AG04450 (cell line): ENCODE results near the gene RAPGEF5. TPM values are rescaled to one million over a fixed set of nuclear protein-coding genes. Genes with fewer than 3 reads are reported as not detected.
"Not testable (repeated sequence)": the region's sequence is repeated elsewhere in the genome, so short reads cannot be mapped to it uniquely, and the experiment has no call there.

Experiments used
- CTCF ChIA-PET: fragments of 300-600, 350-600 bp; formaldehyde crosslinking; extraction: SDS; loops from one replicate; lab custom pipeline; 2022; ENCODE audit warnings: antibody characterized with exemption, inconsistent platforms; lab: Charles Lee
- POLR2A ChIA-PET: fragments of 350-600 bp; formaldehyde crosslinking; extraction: SDS; loops from one replicate; lab custom pipeline; 2021; ENCODE audit warnings: antibody characterized with exemption, inconsistent platforms; lab: Yijun Ruan, JAX
- DNase-seq: peaks from one replicate; pipeline ENCODE4 v3.0.0-alpha.2; 2011; ENCODE audit warnings: low read depth, low spot score
- H3K27ac ChIP-seq: one replicate; pipeline ENCODE4 v1.5.1; 2012; ENCODE audit warnings: low read depth, low read length, control low read depth
- H3K27me3 ChIP-seq: one replicate; pipeline ENCODE4 v1.6.0; 2012; ENCODE audit warnings: low read length; ENCODE audit not compliant: control insufficient read depth, insufficient read depth
- H3K4me3 ChIP-seq: 2 replicates; pipeline ENCODE4 v1.5.1; 2011; ENCODE audit warnings: mild to moderate bottlenecking, low read depth, low read length, control low read depth
- H3K9me3 ChIP-seq: 2 replicates; pipeline ENCODE4 v1.5.1; 2012; ENCODE audit warnings: low read length; ENCODE audit not compliant: control insufficient read depth, insufficient read depth
- polyA plus RNA-seq: library from polyadenylated mRNA; depleted of rRNA; stranded (reverse); fragments of >200 nt; gene quantifications from 2 replicates; pipeline ENCODE4 v1.2.3, GENCODE V29; 2011
- TF ChIP-seq, protein P1 (sequence below): IDR thresholded peaks from 2 replicates; pipeline ENCODE4 v1.5.1; 2011; ENCODE audit warnings: low read depth, low read length, control low read depth, inconsistent platforms

The RAPGEF5 gene
- polyA plus RNA-seq, 1 experiment, result 0.16 TPM

DNA sequence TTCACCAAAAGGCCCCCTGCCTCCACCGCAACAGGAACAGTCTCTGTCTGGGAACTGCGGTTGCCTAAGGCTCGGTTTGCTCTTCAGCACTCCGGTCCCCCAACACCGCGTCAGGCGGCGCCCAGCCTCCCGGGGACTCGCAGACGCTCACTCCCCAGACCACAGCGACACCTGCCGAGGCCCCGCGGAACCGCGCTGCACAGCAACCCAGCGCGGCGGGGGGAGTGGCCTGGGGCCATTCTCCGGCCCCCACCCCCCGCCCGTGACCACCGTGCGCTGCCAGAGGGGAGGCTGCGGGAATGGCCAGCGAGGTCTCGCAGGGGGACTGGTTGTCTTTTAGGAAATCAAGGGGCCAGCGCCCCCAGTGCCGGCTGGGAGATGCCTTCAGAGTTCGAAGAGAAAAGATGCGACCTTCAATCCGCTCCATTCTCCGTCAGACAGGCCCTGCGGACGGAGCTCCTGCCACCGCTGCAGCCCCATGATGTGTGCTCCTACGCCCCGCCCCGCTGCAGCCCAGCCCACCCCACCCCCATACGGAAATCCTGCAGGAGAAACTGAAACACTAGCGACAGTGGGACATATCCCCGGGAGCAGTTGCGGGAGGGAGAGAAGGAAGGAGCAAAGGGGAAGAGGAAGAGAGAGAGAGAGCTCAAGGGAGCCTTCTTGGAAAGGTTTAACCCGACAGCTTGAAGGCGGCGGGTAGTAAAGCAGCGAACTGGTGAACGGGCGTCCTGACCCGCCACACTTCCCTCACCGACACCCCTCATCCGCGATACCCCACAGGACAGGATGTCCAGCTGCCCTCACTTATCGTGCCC is 273.9 kb downstream of the RAPGEF5 start:
- Histone ChIP-seq H3K4me3 (peak overlapping the region; percentile 86), H3K27me3 (peaks cover 8% of the 10 kb centered on the region), H3K27ac (peak overlapping the region; percentile 75), H3K9me3 (no peaks in the 10 kb centered on the region)
- DNase-seq, result peak; percentile 44
- ChIA-PET CTCF (interaction anchor here (0.6 to 2.6 kb wide), 41 partner anchors 9 to 1757 kb away, joined by 3 to 33 read pairs (median 4); partner anchors contain the start of gene STEAP1B), POLR2A (interaction anchor here (1.0 kb wide), 1 partner anchor 9 kb away, joined by 4 read pairs; no protein-coding TSS in a partner anchor)
- TF ChIP-seq, protein P1, sequence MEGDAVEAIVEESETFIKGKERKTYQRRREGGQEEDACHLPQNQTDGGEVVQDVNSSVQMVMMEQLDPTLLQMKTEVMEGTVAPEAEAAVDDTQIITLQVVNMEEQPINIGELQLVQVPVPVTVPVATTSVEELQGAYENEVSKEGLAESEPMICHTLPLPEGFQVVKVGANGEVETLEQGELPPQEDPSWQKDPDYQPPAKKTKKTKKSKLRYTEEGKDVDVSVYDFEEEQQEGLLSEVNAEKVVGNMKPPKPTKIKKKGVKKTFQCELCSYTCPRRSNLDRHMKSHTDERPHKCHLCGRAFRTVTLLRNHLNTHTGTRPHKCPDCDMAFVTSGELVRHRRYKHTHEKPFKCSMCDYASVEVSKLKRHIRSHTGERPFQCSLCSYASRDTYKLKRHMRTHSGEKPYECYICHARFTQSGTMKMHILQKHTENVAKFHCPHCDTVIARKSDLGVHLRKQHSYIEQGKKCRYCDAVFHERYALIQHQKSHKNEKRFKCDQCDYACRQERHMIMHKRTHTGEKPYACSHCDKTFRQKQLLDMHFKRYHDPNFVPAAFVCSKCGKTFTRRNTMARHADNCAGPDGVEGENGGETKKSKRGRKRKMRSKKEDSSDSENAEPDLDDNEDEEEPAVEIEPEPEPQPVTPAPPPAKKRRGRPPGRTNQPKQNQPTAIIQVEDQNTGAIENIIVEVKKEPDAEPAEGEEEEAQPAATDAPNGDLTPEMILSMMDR, result peak; percentile 92

DNA sequence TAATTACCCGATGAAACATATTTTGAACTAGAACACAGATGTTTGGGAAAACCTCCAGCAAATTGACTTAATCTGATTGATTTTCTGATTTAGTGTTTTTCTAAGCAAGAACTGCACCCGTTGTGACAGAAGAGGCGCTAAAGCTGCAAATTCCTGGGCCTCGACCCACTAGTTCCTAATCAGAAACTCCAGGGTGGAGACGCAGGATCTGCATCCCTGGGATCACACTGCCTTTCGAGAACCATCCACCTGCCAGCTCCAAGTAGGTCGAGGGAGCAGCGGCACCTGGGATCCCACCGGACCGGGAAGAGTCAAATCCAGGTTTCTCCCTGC is 274.4 kb downstream of the RAPGEF5 start:
- POLR2A ChIA-PET, result interaction anchor here (1.0 kb wide), 1 partner anchor 10 kb away, joined by 4 read pairs; no protein-coding TSS in a partner anchor
- CTCF ChIA-PET, result interaction anchor here (0.7 to 2.6 kb wide), 13 partner anchors 10 to 826 kb away, joined by 3 to 33 read pairs (median 5); no protein-coding TSS in a partner anchor
- Histone ChIP-seq H3K27ac (no peak overlapping the region), H3K27me3 (peaks cover 8% of the 10 kb centered on the region), H3K4me3 (peak overlapping the region; percentile 86), H3K9me3 (no peaks in the 10 kb centered on the region)
- TF ChIP-seq, protein P1, result no peak
- no peak for DNase-seq

GRCh38 chr7:22080219-22080618 is 276.7 kb downstream of the RAPGEF5 start:
- not testable (repeated sequence) for H3K27me3 ChIP-seq

DNA sequence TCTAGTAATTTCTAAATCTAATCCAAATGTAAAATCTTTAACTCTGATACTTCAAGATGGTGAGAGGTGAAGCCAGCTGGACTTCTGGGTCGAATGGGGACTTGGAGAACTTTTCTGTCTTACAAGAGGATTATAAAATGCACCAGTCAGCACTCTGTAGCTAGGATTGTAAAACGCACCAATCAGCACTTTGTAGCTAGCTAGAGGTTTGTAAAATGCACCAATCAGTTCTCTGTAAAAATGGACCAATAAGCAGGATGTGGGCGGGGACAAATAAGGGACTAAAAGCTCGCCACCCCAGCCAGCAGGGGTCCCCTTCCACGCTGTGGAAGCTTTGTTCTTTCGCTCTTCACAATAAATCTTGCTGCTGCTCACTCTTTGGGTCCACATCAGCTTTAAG is 278.1 kb downstream of the RAPGEF5 start:
- H3K27me3 ChIP-seq, DNase-seq, H3K27ac ChIP-seq, H3K9me3 ChIP-seq, CTCF ChIA-PET, H3K4me3 ChIP-seq, POLR2A ChIA-PET: not testable (repeated sequence)

More at GRCh38 chr7:22080219-22080618, 276.7 kb downstream of the RAPGEF5 start:
- POLR2A ChIA-PET, DNase-seq, H3K4me3 ChIP-seq, H3K9me3 ChIP-seq, H3K27ac ChIP-seq: not testable (repeated sequence)
- CTCF ChIA-PET, result interaction anchor here (1.3 kb wide), 1 partner anchor 23 kb away, joined by 4 read pairs; no protein-coding TSS in a partner anchor

DNA sequence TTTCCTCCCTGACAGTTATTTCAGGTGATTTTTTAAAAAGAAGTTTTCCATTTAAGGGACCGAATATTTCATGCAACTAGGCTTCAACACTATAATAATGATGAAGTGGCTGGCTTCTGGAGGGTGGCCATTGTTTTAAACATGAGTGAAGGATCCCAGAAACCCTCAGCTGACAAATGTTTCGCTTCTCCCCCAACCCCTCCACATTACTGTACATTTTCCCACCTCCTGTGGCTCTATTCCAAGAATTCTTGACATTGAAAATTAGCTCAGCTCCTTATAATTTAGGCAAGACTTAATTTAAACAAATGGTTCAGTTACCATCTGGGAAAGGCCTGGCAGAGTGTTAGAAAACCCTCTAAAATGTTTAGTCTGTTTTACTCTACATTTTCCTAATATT is 281.4 kb downstream of the RAPGEF5 start:
- Histone ChIP-seq H3K27me3 (no peaks in the 10 kb centered on the region), H3K4me3 (no peak overlapping the region), H3K9me3 (no peaks in the 10 kb centered on the region), H3K27ac (no peak overlapping the region)
- TF ChIP-seq, protein P1, result no peak
- ChIA-PET POLR2A (no interaction called here), CTCF (interaction anchor here (1.3 to 1.4 kb wide), 2 partner anchors 17 to 34 kb away, joined by 3 read pairs; no protein-coding TSS in a partner anchor)
- DNase-seq, result no peak

DNA sequence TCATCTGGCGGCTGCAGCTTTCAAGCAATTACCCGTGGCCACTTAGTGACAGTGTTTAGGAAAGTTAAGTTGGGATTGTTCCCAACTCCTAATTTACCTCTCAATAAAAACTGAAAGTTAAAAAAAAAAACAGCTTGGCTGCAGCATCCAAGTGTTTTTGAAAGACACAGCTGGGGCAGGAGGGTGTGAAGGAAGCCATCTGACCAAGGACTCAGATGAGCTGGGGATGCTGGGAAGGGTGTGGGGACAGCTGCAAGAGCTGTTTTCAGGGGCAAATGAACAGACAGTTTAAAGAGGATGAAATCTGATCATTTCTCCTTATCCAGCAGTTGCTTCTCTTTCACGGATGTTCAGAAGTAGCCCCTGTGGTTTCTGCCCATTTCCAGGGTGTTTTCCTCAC is 282.1 kb downstream of the RAPGEF5 start:
- TF ChIP-seq, protein P1, result no peak
- no peaks in the 10 kb centered on the region for H3K27me3 ChIP-seq
- H3K9me3 ChIP-seq, result no peaks in the 10 kb centered on the region
- H3K4me3 ChIP-seq, result no peak overlapping the region
- ChIA-PET CTCF (interaction anchor here (1.0 kb wide), 1 partner anchor 9 kb away, joined by 7 read pairs; no protein-coding TSS in a partner anchor), POLR2A (no interaction called here)
- no peak overlapping the region for H3K27ac ChIP-seq
- no peak for DNase-seq
